ENCODE measurements around the gene ZCCHC7.

DNA sequence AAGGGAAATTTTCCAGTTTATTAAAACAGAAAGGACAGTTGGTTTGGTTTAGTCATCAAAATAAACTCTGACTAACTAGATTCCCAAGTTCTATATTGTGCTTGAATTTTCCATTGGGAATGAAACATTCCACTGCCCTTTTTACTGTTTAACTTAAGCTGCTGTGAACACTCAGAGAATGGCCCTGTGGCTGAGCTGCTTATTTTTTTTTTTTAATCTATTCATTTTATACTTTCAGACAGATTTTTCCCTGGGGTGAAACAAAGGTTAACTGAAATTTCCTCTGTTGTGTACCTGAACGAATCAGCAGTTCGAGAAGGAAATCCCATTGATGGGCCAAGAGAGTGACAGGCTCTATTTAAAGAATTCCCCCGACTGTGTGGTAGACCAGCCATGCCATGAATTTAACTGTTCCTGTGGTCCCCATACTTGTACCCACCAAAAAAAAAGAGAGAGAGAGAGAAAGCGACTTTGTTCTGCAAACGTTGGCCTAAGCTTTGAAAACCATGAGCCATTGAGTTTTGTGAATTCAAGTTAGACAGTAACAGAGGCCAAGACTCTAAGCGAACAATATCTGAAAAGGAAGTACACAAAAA, 163.5 kb downstream of the ZCCHC7 start:
- TF ChIP-seq CTCF (IDR thresholded peaks at IDR 0.05 in 2 of 3, conservative IDR thresholded peaks at IDR 0.05 in 1 of 3; ENCODE audit: control insufficient read depth in 2 of 3, extremely low read depth in 1 of 3, insufficient read depth in 1 of 3, low read depth in 3 of 3, low read length in 3 of 3) (no peak), JUND (IDR thresholded peaks at IDR 0.05; ENCODE audit: low read depth, low read length) (no peak), POLR2AphosphoS2 (IDR thresholded peaks at IDR 0.05; ENCODE audit: low read depth, low read length) (no peak), SIX5 (IDR thresholded peaks at IDR 0.05; ENCODE audit: low read depth, low read length, severe bottlenecking) (no peak), SUPT20H (IDR thresholded peaks at IDR 0.05; ENCODE audit: borderline replicate concordance, control insufficient read depth, low read depth, low read length) (no peak), EP300 (IDR thresholded peaks at IDR 0.05; ENCODE audit: borderline replicate concordance in 1 of 2, control insufficient read depth in 1 of 2, low read depth in 2 of 2, low read length in 2 of 2) (0 out of 4 replicates have a peak, but pooled peaks of 1 of the 2 experiments have one; percentile 37), IRF3 (IDR thresholded peaks at IDR 0.05) (no peak), NR2C2 (IDR thresholded peaks at IDR 0.05; ENCODE audit: borderline replicate concordance, control insufficient read depth, insufficient read length, low read depth) (no peak), HDAC2 (IDR thresholded peaks at IDR 0.05) (no peak), POLR2AphosphoS5 (IDR thresholded peaks at IDR 0.05; ENCODE audit: low read length) (no peak)
- TF ChIP-seq, protein P1, sequence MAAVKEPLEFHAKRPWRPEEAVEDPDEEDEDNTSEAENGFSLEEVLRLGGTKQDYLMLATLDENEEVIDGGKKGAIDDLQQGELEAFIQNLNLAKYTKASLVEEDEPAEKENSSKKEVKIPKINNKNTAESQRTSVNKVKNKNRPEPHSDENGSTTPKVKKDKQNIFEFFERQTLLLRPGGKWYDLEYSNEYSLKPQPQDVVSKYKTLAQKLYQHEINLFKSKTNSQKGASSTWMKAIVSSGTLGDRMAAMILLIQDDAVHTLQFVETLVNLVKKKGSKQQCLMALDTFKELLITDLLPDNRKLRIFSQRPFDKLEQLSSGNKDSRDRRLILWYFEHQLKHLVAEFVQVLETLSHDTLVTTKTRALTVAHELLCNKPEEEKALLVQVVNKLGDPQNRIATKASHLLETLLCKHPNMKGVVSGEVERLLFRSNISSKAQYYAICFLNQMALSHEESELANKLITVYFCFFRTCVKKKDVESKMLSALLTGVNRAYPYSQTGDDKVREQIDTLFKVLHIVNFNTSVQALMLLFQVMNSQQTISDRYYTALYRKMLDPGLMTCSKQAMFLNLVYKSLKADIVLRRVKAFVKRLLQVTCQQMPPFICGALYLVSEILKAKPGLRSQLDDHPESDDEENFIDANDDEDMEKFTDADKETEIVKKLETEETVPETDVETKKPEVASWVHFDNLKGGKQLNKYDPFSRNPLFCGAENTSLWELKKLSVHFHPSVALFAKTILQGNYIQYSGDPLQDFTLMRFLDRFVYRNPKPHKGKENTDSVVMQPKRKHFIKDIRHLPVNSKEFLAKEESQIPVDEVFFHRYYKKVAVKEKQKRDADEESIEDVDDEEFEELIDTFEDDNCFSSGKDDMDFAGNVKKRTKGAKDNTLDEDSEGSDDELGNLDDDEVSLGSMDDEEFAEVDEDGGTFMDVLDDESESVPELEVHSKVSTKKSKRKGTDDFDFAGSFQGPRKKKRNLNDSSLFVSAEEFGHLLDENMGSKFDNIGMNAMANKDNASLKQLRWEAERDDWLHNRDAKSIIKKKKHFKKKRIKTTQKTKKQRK (IDR thresholded peaks at IDR 0.05; ENCODE audit: low read depth, low read length) = no peak
- TF ChIP-seq, protein P2, sequence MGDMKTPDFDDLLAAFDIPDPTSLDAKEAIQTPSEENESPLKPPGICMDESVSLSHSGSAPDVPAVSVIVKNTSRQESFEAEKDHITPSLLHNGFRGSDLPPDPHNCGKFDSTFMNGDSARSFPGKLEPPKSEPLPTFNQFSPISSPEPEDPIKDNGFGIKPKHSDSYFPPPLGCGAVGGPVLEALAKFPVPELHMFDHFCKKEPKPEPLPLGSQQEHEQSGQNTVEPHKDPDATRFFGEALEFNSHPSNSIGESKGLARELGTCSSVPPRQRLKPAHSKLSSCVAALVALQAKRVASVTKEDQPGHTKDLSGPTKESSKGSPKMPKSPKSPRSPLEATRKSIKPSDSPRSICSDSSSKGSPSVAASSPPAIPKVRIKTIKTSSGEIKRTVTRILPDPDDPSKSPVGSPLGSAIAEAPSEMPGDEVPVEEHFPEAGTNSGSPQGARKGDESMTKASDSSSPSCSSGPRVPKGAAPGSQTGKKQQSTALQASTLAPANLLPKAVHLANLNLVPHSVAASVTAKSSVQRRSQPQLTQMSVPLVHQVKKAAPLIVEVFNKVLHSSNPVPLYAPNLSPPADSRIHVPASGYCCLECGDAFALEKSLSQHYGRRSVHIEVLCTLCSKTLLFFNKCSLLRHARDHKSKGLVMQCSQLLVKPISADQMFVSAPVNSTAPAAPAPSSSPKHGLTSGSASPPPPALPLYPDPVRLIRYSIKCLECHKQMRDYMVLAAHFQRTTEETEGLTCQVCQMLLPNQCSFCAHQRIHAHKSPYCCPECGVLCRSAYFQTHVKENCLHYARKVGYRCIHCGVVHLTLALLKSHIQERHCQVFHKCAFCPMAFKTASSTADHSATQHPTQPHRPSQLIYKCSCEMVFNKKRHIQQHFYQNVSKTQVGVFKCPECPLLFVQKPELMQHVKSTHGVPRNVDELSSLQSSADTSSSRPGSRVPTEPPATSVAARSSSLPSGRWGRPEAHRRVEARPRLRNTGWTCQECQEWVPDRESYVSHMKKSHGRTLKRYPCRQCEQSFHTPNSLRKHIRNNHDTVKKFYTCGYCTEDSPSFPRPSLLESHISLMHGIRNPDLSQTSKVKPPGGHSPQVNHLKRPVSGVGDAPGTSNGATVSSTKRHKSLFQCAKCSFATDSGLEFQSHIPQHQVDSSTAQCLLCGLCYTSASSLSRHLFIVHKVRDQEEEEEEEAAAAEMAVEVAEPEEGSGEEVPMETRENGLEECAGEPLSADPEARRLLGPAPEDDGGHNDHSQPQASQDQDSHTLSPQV (IDR thresholded peaks at IDR 0.05) = no peak

All from GM12878 (cell line).